Retinal pigment epithelial cell (primary cell): Measurements from ENCODE around the gene MESP2.

Source experiments
- DNase-seq: peaks from one replicate; pipeline ENCODE4 v3.0.0-alpha.2; 2010; ENCODE audit warnings: low read depth
- H3K4me3 ChIP-seq: 2 replicates; pipeline ENCODE4 v1.5.1; 2011; ENCODE audit warnings: mild to moderate bottlenecking, low read length, control low read depth, moderate library complexity
- CTCF ChIP-seq: conservative IDR thresholded peaks from 2 replicates; pipeline ENCODE4 v1.5.1; 2011; ENCODE audit warnings: low read depth, low read length, control low read depth, inconsistent platforms

The MESP2 gene

DNA sequence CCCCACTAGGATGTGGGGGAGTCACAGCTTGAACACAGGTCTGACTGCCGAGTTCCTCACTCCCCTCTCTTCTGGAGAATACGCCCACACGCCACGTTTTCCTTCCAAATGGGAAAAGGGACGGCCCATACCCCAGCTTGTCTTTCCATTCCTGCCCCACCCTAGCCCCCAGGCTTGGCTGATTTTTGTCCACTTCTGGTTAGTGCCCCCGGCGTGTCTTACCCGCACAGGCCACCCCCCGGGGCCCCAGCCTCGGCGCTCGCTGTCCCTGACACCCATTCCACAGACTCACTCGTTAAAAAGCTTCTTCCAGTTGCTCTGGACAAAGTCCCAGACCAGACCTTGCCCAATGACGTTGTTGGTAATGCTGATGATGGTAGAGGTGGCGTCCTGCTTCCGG, 14.5 kb downstream of the MESP2 start:
- no peak for DNase-seq
- TF ChIP-seq CTCF, result no peak
- no peak overlapping the region for H3K4me3 ChIP-seq

DNA sequence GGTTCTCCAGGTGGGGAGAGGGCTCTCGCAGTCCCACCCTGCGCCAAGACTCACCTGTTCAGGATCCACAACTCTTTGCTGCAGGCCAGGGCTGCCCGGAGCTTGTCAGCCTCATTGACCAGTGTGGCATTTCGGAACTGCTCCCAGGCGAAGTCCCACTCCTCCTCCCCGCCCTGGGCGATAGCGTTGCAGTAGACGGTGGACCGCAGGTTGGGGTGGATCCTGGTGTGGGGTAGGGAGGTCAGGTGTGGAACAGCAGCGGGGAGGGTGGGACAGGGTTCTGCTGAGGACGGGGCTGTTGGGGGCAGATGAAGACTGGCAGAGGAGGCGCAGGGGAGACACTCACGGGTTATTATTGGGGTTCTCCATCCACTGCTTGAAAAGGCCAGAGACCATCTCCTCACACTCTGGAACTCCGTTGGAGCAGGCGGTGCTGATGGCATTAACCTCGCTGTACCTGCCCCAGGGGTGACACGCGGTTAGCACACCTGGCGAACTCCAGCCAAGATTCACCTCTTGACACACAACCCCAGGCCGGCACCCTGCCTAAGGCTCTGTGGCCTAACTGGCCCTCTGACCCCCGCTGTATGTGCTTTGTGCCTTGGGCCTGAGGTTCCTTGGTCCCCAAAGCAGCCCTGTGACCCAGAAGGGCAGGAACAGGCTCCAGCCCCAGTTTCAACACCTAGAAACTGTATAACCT, 16.1 kb downstream of the MESP2 start:
- DNase-seq, result no peak
- no peak for TF ChIP-seq CTCF
- H3K4me3 ChIP-seq, result no peak overlapping the region

- DNase-seq, result no peak
- TF ChIP-seq CTCF, result no peak
- no peak overlapping the region for H3K4me3 ChIP-seq
These were observed 18.6 kb downstream of the MESP2 start for GRCh38 chr15:89794627-89795241.

GRCh38 chr15:89795996-89796395, 19.9 kb downstream of the MESP2 start:
- no peak for TF ChIP-seq CTCF
- no peak for DNase-seq
- H3K4me3 ChIP-seq, result no peak overlapping the region

- no peak for TF ChIP-seq CTCF
- DNase-seq, result no peak
- no peak overlapping the region for H3K4me3 ChIP-seq
These were observed 21.6 kb downstream of the MESP2 start for GRCh38 chr15:89797678-89798201.

DNA sequence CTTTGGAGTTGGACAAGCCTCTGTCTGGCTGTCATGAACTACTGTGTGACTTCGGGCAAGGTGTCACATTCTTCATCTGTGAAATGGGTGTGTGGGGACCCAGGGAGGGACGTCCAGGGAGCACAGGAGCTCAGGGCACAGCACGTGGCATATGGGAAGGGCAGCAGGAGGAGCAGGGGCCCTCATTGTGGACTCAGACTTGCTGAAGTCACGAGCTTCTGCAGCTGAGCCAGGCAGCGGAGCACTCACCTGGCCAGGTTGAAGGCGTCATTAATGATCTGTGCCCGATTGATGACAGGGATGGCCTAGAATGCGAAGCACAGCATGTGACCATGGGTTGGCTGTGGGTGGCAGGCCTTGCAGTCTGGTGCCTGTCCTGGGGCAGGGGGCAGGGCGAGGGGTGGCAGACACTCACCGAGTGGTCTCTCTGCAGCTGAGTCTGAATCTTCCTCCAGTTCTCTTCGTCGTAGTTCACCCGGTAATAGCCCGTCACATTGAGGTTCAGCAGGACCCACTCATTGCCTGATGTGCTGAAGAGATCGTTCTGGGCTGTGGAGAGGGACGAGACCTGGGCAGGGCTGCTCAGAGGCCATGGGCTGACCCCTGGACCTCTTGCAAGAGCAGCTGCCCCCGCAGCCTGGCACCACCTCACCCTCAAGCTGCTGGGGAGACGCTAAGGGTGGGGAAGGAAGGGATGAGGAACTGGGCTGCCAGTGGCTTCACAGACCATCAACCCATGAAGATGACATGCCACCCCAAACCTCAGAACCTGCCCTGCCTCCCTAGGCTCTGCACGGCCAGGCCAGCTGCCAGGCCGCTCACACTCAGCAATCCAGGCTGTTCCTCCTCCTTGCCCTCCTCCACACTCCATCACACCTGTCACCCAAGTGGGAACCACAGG, 23.1 kb downstream of the MESP2 start:
- H3K4me3 ChIP-seq, result no peak overlapping the region
- no peak for TF ChIP-seq CTCF
- no peak for DNase-seq
